Activated T-cell treated with anti-CD3 and anti-CD28 coated beads for 1 hour (primary cell): Measurements from ENCODE around the gene TAF3.

Source experiments
- DNase-seq: peaks from one replicate; pipeline ENCODE4 v3.0.0-alpha.2; 2020; ENCODE audit warnings: low read depth

Gene TAF3

GRCh38 chr10:7813481-7813880 lies 4.8 kb upstream of the TAF3 start:
- no peak for DNase-seq

- no peak for DNase-seq
Observed at GRCh38 chr10:7817576-7817975, 729 bp upstream of the TAF3 start.

GRCh38 chr10:7817984-7818294 lies 366 bp upstream of the TAF3 start:
- DNase-seq: no peak

- DNase-seq: no peak
Observed at GRCh38 chr10:7819121-7819460, 786 bp downstream of the TAF3 start.

GRCh38 chr10:7824251-7824650 lies 5.9 kb downstream of the TAF3 start:
- no peak for DNase-seq

GRCh38 chr10:7826971-7827370 lies 8.7 kb downstream of the TAF3 start:
- no peak for DNase-seq

- no peak for DNase-seq
Observed at GRCh38 chr10:7829289-7829834, 11.1 kb downstream of the TAF3 start.

- no peak for DNase-seq
Observed at GRCh38 chr10:7832060-7832459, 13.8 kb downstream of the TAF3 start.

- no peak for DNase-seq
Observed at GRCh38 chr10:7833210-7833609, 14.9 kb downstream of the TAF3 start.

GRCh38 chr10:7834262-7834661 lies 16.0 kb downstream of the TAF3 start:
- no peak for DNase-seq

GRCh38 chr10:7836571-7836970 lies 18.3 kb downstream of the TAF3 start:
- DNase-seq: no peak

GRCh38 chr10:7846591-7846990 lies 28.3 kb downstream of the TAF3 start:
- DNase-seq: no peak

GRCh38 chr10:7853226-7853842 lies 35.0 kb downstream of the TAF3 start:
- no peak for DNase-seq

GRCh38 chr10:7853890-7854289 lies 35.6 kb downstream of the TAF3 start:
- no peak for DNase-seq

GRCh38 chr10:7855205-7855604 lies 36.9 kb downstream of the TAF3 start:
- DNase-seq: no peak

- DNase-seq: no peak
Observed at GRCh38 chr10:7856678-7857077, 38.4 kb downstream of the TAF3 start.

GRCh38 chr10:7857262-7857661 lies 39.0 kb downstream of the TAF3 start:
- no peak for DNase-seq

- no peak for DNase-seq
Observed at GRCh38 chr10:7861509-7862120, 43.3 kb downstream of the TAF3 start.

- no peak for DNase-seq
Observed at GRCh38 chr10:7862121-7862514, 43.8 kb downstream of the TAF3 start.

GRCh38 chr10:7866176-7866575 lies 47.9 kb downstream of the TAF3 start:
- DNase-seq: no peak

- no peak for DNase-seq
Observed at GRCh38 chr10:7872041-7872442, 53.7 kb downstream of the TAF3 start.

GRCh38 chr10:7874864-7875263 lies 56.6 kb downstream of the TAF3 start:
- no peak for DNase-seq

GRCh38 chr10:7876541-7877127 lies 58.3 kb downstream of the TAF3 start:
- DNase-seq: no peak

- no peak for DNase-seq
Observed at GRCh38 chr10:7881119-7881518, 62.8 kb downstream of the TAF3 start.
